Calu3 (cell line): ENCODE data around the gene COL4A2. TPM values are rescaled to one million over a fixed set of nuclear protein-coding genes. Genes with fewer than 3 reads are reported as not detected.

Source experiments
- BruUV-seq: library from RNA; stranded (reverse); fragments of 400-500 nt; replicated peaks from 2 replicates; lab custom pipeline; 2021; lab: Mats Ljungman, UMichigan
- CTCF ChIA-PET: fragments of 300-600 bp; sonication (Branson Sonifier 250); formaldehyde crosslinking; loops from one replicate; lab custom pipeline; 2022; ENCODE audit warnings: antibody characterized with exemption; lab: Charles Lee
- DNase-seq: peaks from one replicate; pipeline ENCODE4 v3.0.0; 2022
- H3K27ac Mint-ChIP-seq: one replicate; pipeline ENCODE4 v1.8.0; 2022; ENCODE audit warnings: mixed read lengths; ENCODE audit not compliant: unreplicated experiment
- H3K27me3 Mint-ChIP-seq: one replicate; pipeline ENCODE4 v1.8.0; 2022; ENCODE audit warnings: mixed read lengths; ENCODE audit not compliant: unreplicated experiment
- H3K36me3 Mint-ChIP-seq: one replicate; pipeline ENCODE4 v1.8.0; 2022; ENCODE audit warnings: mild to moderate bottlenecking, moderate library complexity, mixed read lengths; ENCODE audit not compliant: insufficient read depth, unreplicated experiment
- H3K4me1 Mint-ChIP-seq: one replicate; pipeline ENCODE4 v1.8.0; 2022; ENCODE audit warnings: mild to moderate bottlenecking, low read depth, mixed read lengths; ENCODE audit not compliant: unreplicated experiment
- H3K4me3 Mint-ChIP-seq: one replicate; pipeline ENCODE4 v1.8.0; 2022; ENCODE audit warnings: mild to moderate bottlenecking, low read depth, moderate library complexity, mixed read lengths; ENCODE audit not compliant: unreplicated experiment
- H3K9me3 Mint-ChIP-seq: one replicate; pipeline ENCODE4 v1.8.0; 2022; ENCODE audit warnings: low read depth, mixed read lengths; ENCODE audit not compliant: unreplicated experiment
- intact Hi-C: fragments of 100-400 bp; cut with micrococcal nuclease; formaldehyde crosslinking; loops from one replicate; pipeline ENCODE4 v1.10.0; 2022; ENCODE audit not compliant: unreplicated experiment
- total RNA-seq: library from RNA; stranded (reverse); gene quantifications from 2 replicates; pipeline ENCODE4 v1.2.3, GENCODE V29; 2022
- TF ChIP-seq, protein P1 (sequence below): fragments of 200-600 bp; IDR thresholded peaks from one replicate; pipeline ENCODE4 v1.8.0; 2022; ENCODE audit warnings: antibody characterized with exemption; ENCODE audit not compliant: unreplicated experiment

Gene COL4A2
- total RNA-seq, 1 experiment from 2014 or later, result 0.42 TPM

DNA sequence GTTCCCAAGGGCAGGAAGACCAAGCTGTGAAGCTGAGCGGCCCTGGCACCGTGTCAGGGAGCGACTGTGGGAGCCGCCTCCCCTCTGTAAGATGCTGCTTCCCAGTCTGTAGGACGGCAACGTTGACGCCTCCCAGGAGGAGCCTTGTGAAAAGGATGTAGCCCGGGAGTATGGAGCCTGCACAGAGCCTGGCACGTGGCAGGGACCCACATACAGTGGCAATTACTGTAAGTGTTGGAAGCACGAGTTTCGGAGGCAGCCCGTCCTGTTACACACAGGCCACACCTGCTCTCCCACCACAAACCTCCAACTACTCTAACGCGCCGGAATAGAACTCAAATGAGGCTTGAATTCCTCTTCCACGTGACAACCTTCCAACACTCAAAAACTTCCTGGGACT, 247.9 kb downstream of the COL4A2 start:
- CTCF ChIA-PET, result interaction anchor here (1.8 kb wide), 1 partner anchor 99 kb away, joined by 5 read pairs; no protein-coding TSS in a partner anchor
- peak overlapping the region; percentile 89 for H3K27ac Mint-ChIP-seq
- TF ChIP-seq, protein P1, sequence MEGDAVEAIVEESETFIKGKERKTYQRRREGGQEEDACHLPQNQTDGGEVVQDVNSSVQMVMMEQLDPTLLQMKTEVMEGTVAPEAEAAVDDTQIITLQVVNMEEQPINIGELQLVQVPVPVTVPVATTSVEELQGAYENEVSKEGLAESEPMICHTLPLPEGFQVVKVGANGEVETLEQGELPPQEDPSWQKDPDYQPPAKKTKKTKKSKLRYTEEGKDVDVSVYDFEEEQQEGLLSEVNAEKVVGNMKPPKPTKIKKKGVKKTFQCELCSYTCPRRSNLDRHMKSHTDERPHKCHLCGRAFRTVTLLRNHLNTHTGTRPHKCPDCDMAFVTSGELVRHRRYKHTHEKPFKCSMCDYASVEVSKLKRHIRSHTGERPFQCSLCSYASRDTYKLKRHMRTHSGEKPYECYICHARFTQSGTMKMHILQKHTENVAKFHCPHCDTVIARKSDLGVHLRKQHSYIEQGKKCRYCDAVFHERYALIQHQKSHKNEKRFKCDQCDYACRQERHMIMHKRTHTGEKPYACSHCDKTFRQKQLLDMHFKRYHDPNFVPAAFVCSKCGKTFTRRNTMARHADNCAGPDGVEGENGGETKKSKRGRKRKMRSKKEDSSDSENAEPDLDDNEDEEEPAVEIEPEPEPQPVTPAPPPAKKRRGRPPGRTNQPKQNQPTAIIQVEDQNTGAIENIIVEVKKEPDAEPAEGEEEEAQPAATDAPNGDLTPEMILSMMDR, result no peak
- peaks cover 33% of the 10 kb centered on the region for H3K36me3 Mint-ChIP-seq
- peaks cover 21% of the 10 kb centered on the region for H3K4me1 Mint-ChIP-seq
- intact Hi-C loops, result loop anchor here (10.0 kb wide), 2 partner anchors 50 to 100 kb away; no protein-coding TSS in a partner anchor
- H3K27me3 Mint-ChIP-seq, result no peaks in the 10 kb centered on the region
- H3K4me3 Mint-ChIP-seq, result peak overlapping the region; percentile 59
- no peak for DNase-seq
- no peaks in the 10 kb centered on the region for H3K9me3 Mint-ChIP-seq
- no TSS peak for BruUV-seq

DNA sequence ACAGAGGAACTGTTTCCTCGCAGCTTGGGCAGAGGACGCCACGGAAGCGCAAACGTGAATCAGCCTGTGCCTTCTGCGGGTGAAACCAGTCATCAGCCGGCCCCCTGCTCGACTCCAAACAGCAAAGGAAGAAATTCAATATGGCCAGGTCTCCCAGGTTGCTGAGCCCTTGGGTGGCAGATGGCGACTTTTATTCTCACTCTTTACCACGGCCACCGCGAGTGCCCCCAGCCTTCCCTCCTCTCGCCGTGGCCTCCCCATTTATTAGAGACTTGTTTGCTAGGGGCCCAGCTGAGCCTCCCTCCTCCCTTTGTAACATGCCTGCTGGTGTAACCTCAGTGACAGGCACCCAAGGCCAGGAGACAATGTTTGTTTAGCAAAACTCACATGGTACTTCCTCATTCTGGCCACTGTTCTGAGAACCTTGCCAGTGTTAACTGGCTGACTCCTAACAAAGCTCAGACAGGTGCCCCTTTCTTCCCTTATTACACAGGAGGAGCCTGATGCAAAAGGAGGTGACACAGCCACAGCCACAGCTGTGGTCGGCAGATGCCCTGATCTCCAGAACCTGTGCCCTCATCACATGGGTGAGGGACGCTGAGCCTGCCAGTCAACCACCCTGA, 248.6 kb downstream of the COL4A2 start:
- DNase-seq, result no peak
- TF ChIP-seq, protein P1, result no peak
- CTCF ChIA-PET, result interaction anchor here (1.0 to 1.8 kb wide), 2 partner anchors 9 to 100 kb away, joined by 3 to 5 read pairs; no protein-coding TSS in a partner anchor
- peak overlapping the region; percentile 59 for H3K4me3 Mint-ChIP-seq
- H3K27me3 Mint-ChIP-seq, result no peaks in the 10 kb centered on the region
- peaks cover 40% of the 10 kb centered on the region for H3K36me3 Mint-ChIP-seq
- no peaks in the 10 kb centered on the region for H3K9me3 Mint-ChIP-seq
- peak overlapping the region; percentile 89 for H3K27ac Mint-ChIP-seq
- BruUV-seq, result no TSS peak
- intact Hi-C loops, result loop anchor here (10.0 kb wide), 2 partner anchors 51 to 101 kb away; no protein-coding TSS in a partner anchor
- H3K4me1 Mint-ChIP-seq, result peaks cover 21% of the 10 kb centered on the region

DNA sequence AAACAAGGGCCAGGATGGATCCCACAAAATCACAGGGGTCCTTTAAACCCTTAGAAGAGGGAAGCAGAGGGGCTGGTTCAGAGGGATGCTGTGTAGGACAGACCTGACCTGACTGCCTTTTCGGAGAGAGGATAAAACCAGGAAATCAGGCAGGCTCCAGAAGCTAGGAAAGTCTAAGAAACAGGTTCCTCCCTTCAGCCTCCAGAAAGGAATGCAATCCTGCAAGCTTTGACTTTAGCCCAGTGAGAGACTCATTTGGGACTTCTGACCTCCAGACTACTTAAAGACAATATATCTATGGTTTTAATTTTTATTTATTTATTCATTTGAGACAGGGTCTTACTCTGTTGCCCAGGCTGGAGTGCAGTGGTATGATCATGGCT, 249.1 kb downstream of the COL4A2 start:
- peak overlapping the region; percentile 59 for H3K4me3 Mint-ChIP-seq
- intact Hi-C loops, result loop anchor here (10.0 kb wide), 2 partner anchors 51 to 101 kb away; no protein-coding TSS in a partner anchor
- TF ChIP-seq, protein P1, result no peak
- H3K9me3 Mint-ChIP-seq, result no peaks in the 10 kb centered on the region
- CTCF ChIA-PET, result interaction anchor here (1.0 to 1.8 kb wide), 2 partner anchors 9 to 100 kb away, joined by 3 to 5 read pairs; no protein-coding TSS in a partner anchor
- peak overlapping the region; percentile 89 for H3K27ac Mint-ChIP-seq
- peaks cover 40% of the 10 kb centered on the region for H3K36me3 Mint-ChIP-seq
- no peak for DNase-seq
- no TSS peak for BruUV-seq
- peaks cover 21% of the 10 kb centered on the region for H3K4me1 Mint-ChIP-seq
- no peaks in the 10 kb centered on the region for H3K27me3 Mint-ChIP-seq

DNA sequence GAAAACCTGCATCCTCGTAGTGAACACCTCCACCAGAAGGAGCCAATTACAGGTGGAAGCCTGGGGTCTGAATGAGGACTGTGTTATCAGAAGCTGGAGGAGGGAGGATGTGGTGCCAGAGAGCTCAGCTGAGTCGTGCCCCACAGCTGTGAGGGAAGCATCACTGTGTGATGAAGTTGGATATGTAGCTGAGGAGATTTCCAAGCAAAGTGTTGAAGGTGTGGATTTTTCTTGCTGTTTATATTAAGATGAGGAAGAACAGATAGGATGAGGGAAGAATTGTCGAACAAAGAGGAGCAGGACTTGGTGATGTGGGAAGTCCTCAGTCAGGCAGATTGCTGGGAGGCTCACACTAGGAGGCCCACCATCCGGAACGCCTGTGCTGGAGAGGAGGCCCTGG, 250.0 kb downstream of the COL4A2 start:
- Mint-ChIP-seq H3K4me1 (peaks cover 21% of the 10 kb centered on the region), H3K9me3 (no peaks in the 10 kb centered on the region), H3K4me3 (peak overlapping the region; percentile 50), H3K27me3 (no peaks in the 10 kb centered on the region), H3K27ac (peak overlapping the region; percentile 79), H3K36me3 (peaks cover 46% of the 10 kb centered on the region)
- intact Hi-C loops, result loop anchor here (10.0 kb wide), 2 partner anchors 52 to 102 kb away; no protein-coding TSS in a partner anchor
- BruUV-seq, result no TSS peak
- TF ChIP-seq, protein P1, result no peak
- CTCF ChIA-PET, result no interaction called here
- no peak for DNase-seq
